ENCODE data around the gene DCUN1D3.
"Not testable (repeated sequence)": the region's sequence is repeated elsewhere in the genome, so short reads cannot be mapped to it uniquely, and the experiment has no call there.

DCUN1D3 gene

GRCh38 chr16:20818929-20819585 is 81.1 kb downstream of the DCUN1D3 start:
- no peak for FAIRE-seq

- no peak for FAIRE-seq
Measured at GRCh38 chr16:20814784-20815183, 85.4 kb downstream of the DCUN1D3 start.

GRCh38 chr16:20812510-20812909 is 87.6 kb downstream of the DCUN1D3 start:
- FAIRE-seq = no peak

GRCh38 chr16:20811889-20812439 is 88.2 kb downstream of the DCUN1D3 start:
- no peak for FAIRE-seq

GRCh38 chr16:20807862-20808261 is 92.3 kb downstream of the DCUN1D3 start:
- FAIRE-seq = no peak

- FAIRE-seq = no peak
Measured at GRCh38 chr16:20806168-20807050, 93.7 kb downstream of the DCUN1D3 start, which contains the start of the genes ERI2 and REXO5. TSS of gene ERI2 (minus strand) at chr16:20806472. CDS start at chr16:20806430, 42 bp downstream. TSS of gene REXO5 (plus strand) at chr16:20806527. CDS start at chr16:20806954, 427 bp downstream.

GRCh38 chr16:20805684-20806167 is 94.4 kb downstream of the DCUN1D3 start:
- FAIRE-seq = not testable (repeated sequence)
